Mononuclear cell (primary cell): Measurements from ENCODE around the gene OR2T29. TPM values are rescaled to one million over a fixed set of nuclear protein-coding genes. Genes with fewer than 3 reads are reported as not detected.
"Not testable (repeated sequence)": the region's sequence is repeated elsewhere in the genome, so short reads cannot be mapped to it uniquely, and the experiment has no call there.

Experiments used
- H3K27me3 ChIP-seq: 2 replicates; pipeline ENCODE4 v1.6.0; 2011; ENCODE audit warnings: low read length, control low read depth; ENCODE audit not compliant: insufficient read depth
- H3K4me1 ChIP-seq: 2 replicates; pipeline ENCODE4 v1.5.1; 2011; ENCODE audit warnings: mild to moderate bottlenecking, low read length, control low read depth; ENCODE audit not compliant: insufficient read depth
- H3K4me3 ChIP-seq: 2 replicates; pipeline ENCODE4 v1.5.1; 2011; ENCODE audit warnings: mild to moderate bottlenecking, low read length, moderate library complexity
- H3K9me3 ChIP-seq: 2 replicates; pipeline ENCODE4 v1.5.1; 2011; ENCODE audit warnings: low read depth, mild to moderate bottlenecking, control low read depth, low read length
- total RNA-seq: library from RNA; depleted of rRNA; stranded (reverse); fragments of >200 nt; gene quantifications from one replicate; pipeline ENCODE4 v1.2.3, GENCODE V29; 2012

The OR2T29 gene
- total RNA-seq, result not detected

- H3K4me3 ChIP-seq, H3K9me3 ChIP-seq, H3K4me1 ChIP-seq, H3K27me3 ChIP-seq: not testable (repeated sequence)
Observed at GRCh38 chr1:248562672-248563071, at the start of gene OR2T29. Gene OR2T29, minus strand, starts transcription at chr1:248562772. Its CDS starts 3,281 bp downstream, at chr1:248559491.

- H3K27me3 ChIP-seq, result no peaks in the 10 kb centered on the region
- no peak overlapping the region for H3K4me3 ChIP-seq
- H3K9me3 ChIP-seq, result no peaks in the 10 kb centered on the region
- no peaks in the 10 kb centered on the region for H3K4me1 ChIP-seq
Observed at GRCh38 chr1:248611883-248612414, 49.4 kb upstream of the OR2T29 start.

DNA sequence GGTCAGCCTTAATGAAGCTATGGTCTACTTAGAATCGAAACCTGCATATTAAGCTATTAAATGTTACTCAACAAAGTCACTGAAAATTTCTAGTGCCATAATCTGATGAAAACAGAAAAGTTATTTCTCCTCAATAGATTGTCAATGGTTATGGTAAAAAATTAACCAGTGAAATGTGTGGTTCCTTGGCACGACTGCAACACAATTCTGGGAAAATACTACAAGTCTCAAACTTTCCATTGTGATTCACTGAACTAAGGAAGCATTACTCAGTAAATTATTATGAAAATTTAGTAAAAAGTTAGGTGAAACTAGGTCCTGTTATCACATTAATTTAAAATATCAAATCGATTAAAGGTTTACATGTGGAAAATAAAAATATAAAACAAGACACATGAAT is 47.7 kb upstream of the OR2T29 start:
- H3K27me3 ChIP-seq, result no peaks in the 10 kb centered on the region
- no peak overlapping the region for H3K4me3 ChIP-seq
- no peaks in the 10 kb centered on the region for H3K4me1 ChIP-seq
- H3K9me3 ChIP-seq, result no peaks in the 10 kb centered on the region

DNA sequence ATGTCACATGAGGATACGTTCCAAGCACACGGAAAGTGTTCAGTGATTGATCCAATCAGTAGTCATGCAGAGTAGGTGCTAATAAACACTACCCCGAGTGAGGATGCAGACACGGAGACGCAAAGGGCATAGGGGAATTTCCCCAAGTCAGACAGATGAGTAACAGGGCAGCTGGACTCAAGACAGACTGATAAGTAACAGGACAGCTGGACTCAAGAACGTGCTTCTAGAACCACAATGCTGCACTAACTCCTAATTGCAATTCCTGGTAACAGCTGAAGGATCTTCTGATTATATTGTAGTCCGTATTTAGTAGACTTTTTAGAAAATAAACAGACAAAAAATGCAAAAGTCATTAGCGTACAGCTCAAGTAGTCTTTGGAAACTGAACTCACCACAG is 36.8 kb upstream of the OR2T29 start:
- Histone ChIP-seq H3K27me3 (no peaks in the 10 kb centered on the region), H3K4me3 (no peak overlapping the region), H3K9me3 (no peaks in the 10 kb centered on the region), H3K4me1 (no peaks in the 10 kb centered on the region)

DNA sequence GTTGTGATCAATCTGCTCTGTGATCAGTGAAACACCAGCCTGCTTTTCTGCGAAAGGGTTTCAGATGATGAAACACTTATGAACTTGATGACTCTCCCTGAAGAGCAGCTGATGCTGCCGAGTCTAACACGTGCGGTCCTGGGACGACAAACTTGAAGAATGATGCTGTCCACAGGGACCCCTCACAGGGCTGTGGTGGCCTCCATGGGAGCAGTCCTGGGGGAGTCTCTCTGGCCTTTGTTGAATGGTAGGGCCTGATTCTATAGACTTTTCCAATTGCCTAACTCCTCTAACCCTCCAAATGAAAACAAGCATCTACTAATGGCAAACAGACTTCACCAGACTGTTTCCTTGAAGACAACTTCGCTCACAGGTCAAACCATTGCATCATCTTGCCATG is 35.0 kb upstream of the OR2T29 start, which contains the start of gene OR2T10:
Gene OR2T10 (minus strand): TSS at position 112 of the 400 bp plus-strand sequence. CDS start 3,932 bp downstream, outside the sequence.
- Histone ChIP-seq H3K27me3 (no peaks in the 10 kb centered on the region), H3K4me3 (no peak within 1 kb of the TSS), H3K4me1 (no peaks in the 10 kb centered on the region), H3K9me3 (no peaks in the 10 kb centered on the region)

DNA sequence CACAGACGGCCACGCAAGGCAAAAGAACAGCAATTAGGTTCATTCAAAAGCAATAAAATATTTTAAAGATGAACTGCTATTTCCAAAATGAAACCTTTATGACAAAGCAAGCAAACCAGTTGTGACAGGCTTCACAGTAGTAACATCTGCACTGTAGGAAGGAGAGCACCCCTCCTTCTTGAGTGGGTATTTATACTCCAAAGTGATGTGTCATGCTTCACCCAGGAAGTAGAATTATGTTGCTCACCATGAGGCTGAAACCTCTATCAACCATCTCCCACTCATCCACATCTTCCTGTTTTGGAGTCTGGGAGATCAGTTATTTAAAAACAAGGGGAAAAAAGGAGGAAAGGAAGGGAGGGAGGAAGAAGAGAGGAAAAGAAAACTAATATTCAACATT is 34.0 kb upstream of the OR2T29 start:
- no peaks in the 10 kb centered on the region for H3K4me1 ChIP-seq
- H3K9me3 ChIP-seq, result no peaks in the 10 kb centered on the region
- no peaks in the 10 kb centered on the region for H3K27me3 ChIP-seq
- H3K4me3 ChIP-seq, result no peak overlapping the region

- no peak overlapping the region for H3K4me3 ChIP-seq
- no peaks in the 10 kb centered on the region for H3K4me1 ChIP-seq
- no peaks in the 10 kb centered on the region for H3K27me3 ChIP-seq
- H3K9me3 ChIP-seq, result no peaks in the 10 kb centered on the region
Observed at GRCh38 chr1:248593226-248593625, 30.7 kb upstream of the OR2T29 start.

- Histone ChIP-seq H3K27me3 (no peaks in the 10 kb centered on the region), H3K4me3 (no peak overlapping the region), H3K4me1 (no peaks in the 10 kb centered on the region), H3K9me3 (no peaks in the 10 kb centered on the region)
Observed at GRCh38 chr1:248592655-248593054, 30.1 kb upstream of the OR2T29 start.

- Histone ChIP-seq H3K4me1 (no peaks in the 10 kb centered on the region), H3K27me3 (no peaks in the 10 kb centered on the region), H3K4me3 (no peak overlapping the region), H3K9me3 (no peaks in the 10 kb centered on the region)
Observed at GRCh38 chr1:248590055-248590454, 27.5 kb upstream of the OR2T29 start.

DNA sequence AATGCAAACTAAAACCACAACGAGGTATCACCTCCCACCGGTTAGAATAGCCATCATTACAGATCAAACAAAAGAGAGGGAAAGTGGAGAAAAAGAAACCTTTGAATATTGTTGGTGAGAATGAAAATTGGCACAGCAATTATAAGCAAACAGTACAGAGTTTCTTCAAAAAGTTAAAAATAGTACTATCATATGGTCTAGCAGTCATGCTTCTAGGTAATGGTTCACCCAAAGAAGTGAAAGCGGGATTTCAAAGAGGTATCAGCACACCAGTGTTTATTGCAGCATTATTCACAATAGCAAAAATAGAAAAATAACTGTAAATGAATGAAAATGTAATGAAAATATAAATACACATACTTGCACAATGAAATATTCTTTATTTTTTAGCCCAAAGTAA is 26.8 kb upstream of the OR2T29 start:
- Histone ChIP-seq H3K4me3 (no peak overlapping the region), H3K9me3 (no peaks in the 10 kb centered on the region), H3K4me1 (no peaks in the 10 kb centered on the region), H3K27me3 (no peaks in the 10 kb centered on the region)

DNA sequence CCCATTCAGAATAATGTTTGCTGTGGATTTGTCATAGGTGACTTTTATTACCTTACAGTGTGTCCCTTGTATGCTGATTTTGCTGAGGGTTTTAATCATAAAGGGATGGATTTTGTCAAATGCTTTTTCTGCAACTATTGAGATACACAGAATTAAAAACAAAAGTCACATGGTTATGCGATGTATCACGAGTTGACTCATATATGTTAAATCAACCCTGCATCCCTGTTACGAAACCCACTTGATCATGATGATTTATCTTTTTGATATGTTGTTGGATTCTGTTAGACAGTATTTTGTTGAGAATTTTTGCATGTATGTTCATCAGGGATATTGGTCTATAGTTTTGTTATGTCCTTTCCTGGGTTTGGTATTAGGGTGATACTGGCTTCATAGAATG is 22.7 kb upstream of the OR2T29 start:
- Histone ChIP-seq H3K27me3 (no peaks in the 10 kb centered on the region), H3K4me1 (no peaks in the 10 kb centered on the region), H3K9me3 (no peaks in the 10 kb centered on the region), H3K4me3 (no peak overlapping the region)

- Histone ChIP-seq H3K9me3 (no peaks in the 10 kb centered on the region), H3K4me1 (peaks cover 5% of the 10 kb centered on the region), H3K4me3 (no peak overlapping the region), H3K27me3 (no peaks in the 10 kb centered on the region)
Observed at GRCh38 chr1:248576260-248576980, 13.8 kb upstream of the OR2T29 start.

DNA sequence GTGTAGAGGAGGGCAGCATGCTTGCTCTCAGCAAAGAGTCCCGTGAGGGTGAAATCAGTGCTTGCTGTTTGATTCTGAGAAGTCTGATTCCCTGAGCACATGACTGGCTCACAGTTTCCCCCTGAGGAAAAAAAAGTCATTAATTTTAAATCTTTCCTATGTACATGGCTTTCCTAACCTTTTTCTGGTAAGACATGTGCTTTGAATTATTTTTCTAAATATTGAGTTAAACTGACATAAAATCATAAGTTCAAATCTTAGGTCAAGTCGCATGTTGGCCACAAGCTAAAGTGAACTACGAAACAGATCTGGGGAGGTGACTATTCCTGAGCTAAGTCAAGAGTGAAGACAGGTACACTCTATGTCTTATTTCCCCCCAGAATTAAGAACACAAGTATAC is 12.1 kb upstream of the OR2T29 start, which contains the start of gene OR2T34:
Gene OR2T34 (minus strand): TSS at position 101 of the 400 bp plus-strand sequence. CDS start 0 bp downstream, at position 101.
- H3K4me3 ChIP-seq, result not testable (repeated sequence)

DNA sequence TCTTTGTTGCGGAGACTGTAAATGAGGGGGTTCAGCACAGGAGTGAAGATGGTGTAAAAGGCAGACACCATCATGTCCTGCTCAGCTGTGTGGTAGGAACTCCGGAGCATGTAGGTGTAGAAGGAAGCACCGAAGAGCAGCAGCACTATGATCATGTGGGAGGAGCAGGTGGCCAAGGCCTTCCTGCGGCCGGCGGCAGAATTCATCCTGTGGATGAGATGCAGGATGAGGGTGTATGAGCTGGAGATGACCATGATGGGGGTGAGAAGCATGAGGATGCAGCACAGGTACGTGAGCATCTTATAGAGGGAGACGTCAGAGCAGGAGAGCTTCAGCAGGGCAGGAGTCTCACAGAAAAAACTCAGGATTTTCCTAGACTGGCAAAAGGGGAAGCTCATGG is 11.3 kb upstream of the OR2T29 start:
- not testable (repeated sequence) for H3K27me3 ChIP-seq, H3K9me3 ChIP-seq, H3K4me1 ChIP-seq, H3K4me3 ChIP-seq

More for the DNA sequence above, 12.1 kb upstream of the OR2T29 start, which contains the start of gene OR2T34:
- not testable (repeated sequence) for H3K4me1 ChIP-seq, H3K27me3 ChIP-seq, H3K9me3 ChIP-seq

DNA sequence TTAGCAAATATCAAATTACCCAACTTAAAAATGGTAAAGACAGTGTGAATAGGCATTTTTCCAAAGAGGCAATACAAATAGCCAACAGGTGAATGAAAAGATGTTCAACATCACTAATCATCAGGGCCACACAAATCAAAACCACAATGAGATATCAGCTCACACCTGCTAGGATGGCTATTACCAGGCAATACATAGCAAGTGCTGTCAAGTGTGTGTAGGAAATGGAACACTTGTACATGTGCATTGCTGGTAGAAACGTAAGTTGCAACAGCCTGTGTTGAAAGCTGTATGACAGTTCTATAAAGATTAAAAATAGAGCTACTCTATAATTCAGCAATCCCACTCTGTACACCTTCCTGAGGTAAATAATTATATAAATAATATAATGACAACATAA is 9.5 kb upstream of the OR2T29 start:
- H3K4me3 ChIP-seq, H3K27me3 ChIP-seq, H3K4me1 ChIP-seq, H3K9me3 ChIP-seq: not testable (repeated sequence)

DNA sequence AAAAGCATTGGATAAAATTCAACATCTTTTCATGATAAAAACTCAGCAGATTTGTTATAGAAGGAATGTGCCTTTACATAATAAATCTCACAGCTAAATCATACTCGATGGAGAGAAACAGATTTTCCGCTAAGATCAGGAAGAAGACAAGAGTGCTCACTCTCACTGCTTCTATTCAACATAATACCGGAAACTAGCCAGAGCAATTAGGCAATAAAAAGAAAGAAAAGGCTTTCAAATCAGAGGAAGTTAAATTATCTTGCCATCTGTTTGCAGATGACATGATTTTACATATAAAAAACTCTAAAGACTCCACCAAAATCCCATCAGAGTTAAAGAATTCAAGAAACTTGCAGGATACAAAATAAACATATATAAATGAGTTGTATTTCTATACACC is 8.2 kb upstream of the OR2T29 start:
- not testable (repeated sequence) for H3K4me3 ChIP-seq, H3K4me1 ChIP-seq, H3K27me3 ChIP-seq, H3K9me3 ChIP-seq
